Vagina (tissue), 2 donors: Measurements from ENCODE around the gene AFF3. TPM values are rescaled to one million over a fixed set of nuclear protein-coding genes. Genes with fewer than 3 reads are reported as not detected.

Experiments
- DNase-seq, 2 donors: peaks; one replicate each; pipeline ENCODE4 v3.0.0-alpha.2; 2017; ENCODE audit errors: extremely low spot score in 2 of 2
- H3K27ac ChIP-seq: fragments of 200-600 bp; sonication (generic); one replicate; pipeline ENCODE4 v1.5.1; 2019
- H3K27me3 ChIP-seq: fragments of 200-600 bp; sonication (generic); one replicate; pipeline ENCODE4 v1.5.1; 2019
- H3K36me3 ChIP-seq, 2 donors: fragments of 200-600 bp; sonication (generic); one replicate each; pipeline ENCODE4 v1.5.1; 2017 to 2019
- H3K4me1 ChIP-seq: fragments of 200-600 bp; sonication (generic); one replicate; pipeline ENCODE4 v1.5.1; 2019
- H3K4me3 ChIP-seq, 2 donors: fragments of 200-600 bp; sonication (generic); 1 replicate in 1 of 2; 2 replicates in 1 of 2; pipeline ENCODE4 v1.5.1; 2016 to 2019
- H3K9me3 ChIP-seq: fragments of 200-600 bp; sonication (generic); one replicate; pipeline ENCODE4 v1.5.1; 2019
- CTCF ChIP-seq, 3 experiments: fragments of 450-650 bp in 2 of 3; fragments of 200-600 bp in 1 of 3; sonication (generic) in 1 of 3; IDR thresholded peaks; one replicate each; pipeline ENCODE4 v1.5.1; 2017 to 2019; ENCODE audit warnings: antibody characterized with exemption in 3 of 3, mild to moderate bottlenecking in 2 of 3, moderate library complexity in 2 of 3
- POLR2A ChIP-seq, 2 donors: fragments of 450-650 bp; IDR thresholded peaks; one replicate each; pipeline ENCODE4 v1.6.1; 2017; ENCODE audit warnings: antibody characterized with exemption in 2 of 2, mild to moderate bottlenecking in 2 of 2, moderate library complexity in 2 of 2
- POLR2AphosphoS5 ChIP-seq, 2 donors: sonication (generic); formaldehyde crosslinking; IDR thresholded peaks; one replicate each; pipeline ENCODE4 v1.9.0; 2017; ENCODE audit warnings: antibody characterized with exemption in 2 of 2, mild to moderate bottlenecking in 2 of 2, low read depth in 1 of 2; ENCODE audit not compliant: insufficient read depth in 1 of 2
- intact Hi-C: fragments of 100-400 bp; cut with DNase I; formaldehyde crosslinking; loops from one replicate; pipeline ENCODE4 v1.15.1; 2023
- total RNA-seq: library from RNA; depleted of rRNA; stranded (reverse); fragments of >200 nt; gene quantifications from one replicate; pipeline ENCODE4 v1.2.3, GENCODE V29; 2016

The AFF3 gene
- total RNA-seq, 1 donor from 2014 or later = 7.6 TPM

GRCh38 chr2:99621774-99622173, 520.6 kb downstream of the AFF3 start:
- no peaks in the 10 kb centered on the region for H3K36me3 ChIP-seq
- TF ChIP-seq POLR2A (IDR thresholded peaks at IDR 0.05) = no peak
- TF ChIP-seq CTCF (IDR thresholded peaks at IDR 0.05) = no peak
- no peak for TF ChIP-seq POLR2AphosphoS5 (IDR thresholded peaks at IDR 0.05; ENCODE audit: insufficient read depth in 1 of 2, low read depth in 1 of 2)
- no peak for DNase-seq
- H3K9me3 ChIP-seq = no peaks in the 10 kb centered on the region
- H3K27ac ChIP-seq = peak overlapping the region; percentile 7
- no peaks in the 10 kb centered on the region for H3K27me3 ChIP-seq
- peaks cover 15% of the 10 kb centered on the region for H3K4me1 ChIP-seq
- H3K4me3 ChIP-seq = no peak overlapping the region
- intact Hi-C loops = no loop called here

- H3K27ac ChIP-seq = no peak overlapping the region
- no peaks in the 10 kb centered on the region for H3K36me3 ChIP-seq
- H3K9me3 ChIP-seq = no peaks in the 10 kb centered on the region
- no peak for DNase-seq
- intact Hi-C loops = no loop called here
- no peak overlapping the region for H3K4me3 ChIP-seq
- no peaks in the 10 kb centered on the region for H3K27me3 ChIP-seq
- TF ChIP-seq POLR2AphosphoS5 (IDR thresholded peaks at IDR 0.05; ENCODE audit: insufficient read depth in 1 of 2, low read depth in 1 of 2) (peak in 1 of 2 donors; percentile 20), CTCF (IDR thresholded peaks at IDR 0.05) (no peak), POLR2A (IDR thresholded peaks at IDR 0.05) (no peak)
- H3K4me1 ChIP-seq = peaks cover 15% of the 10 kb centered on the region
These were observed 521.3 kb downstream of the AFF3 start for GRCh38 chr2:99621106-99621505.

GRCh38 chr2:99619151-99619550, 523.2 kb downstream of the AFF3 start:
- Histone ChIP-seq H3K4me3 (no peak overlapping the region), H3K4me1 (peaks cover 21% of the 10 kb centered on the region), H3K27me3 (no peaks in the 10 kb centered on the region), H3K36me3 (no peaks in the 10 kb centered on the region), H3K27ac (no peak overlapping the region), H3K9me3 (no peaks in the 10 kb centered on the region)
- intact Hi-C loops = no loop called here
- TF ChIP-seq CTCF (IDR thresholded peaks at IDR 0.05) (no peak), POLR2AphosphoS5 (IDR thresholded peaks at IDR 0.05; ENCODE audit: insufficient read depth in 1 of 2, low read depth in 1 of 2) (no peak), POLR2A (IDR thresholded peaks at IDR 0.05) (no peak)
- no peak for DNase-seq

- Histone ChIP-seq H3K36me3 (no peaks in the 10 kb centered on the region), H3K27ac (no peak overlapping the region), H3K27me3 (no peaks in the 10 kb centered on the region), H3K4me1 (peaks cover 21% of the 10 kb centered on the region), H3K4me3 (no peak overlapping the region), H3K9me3 (no peaks in the 10 kb centered on the region)
- no peak for DNase-seq
- TF ChIP-seq POLR2AphosphoS5 (IDR thresholded peaks at IDR 0.05; ENCODE audit: insufficient read depth in 1 of 2, low read depth in 1 of 2) (no peak), CTCF (IDR thresholded peaks at IDR 0.05) (no peak), POLR2A (IDR thresholded peaks at IDR 0.05) (no peak)
- intact Hi-C loops = no loop called here
These were observed 523.8 kb downstream of the AFF3 start for GRCh38 chr2:99618579-99619097.

GRCh38 chr2:99617811-99618210, 524.6 kb downstream of the AFF3 start:
- Histone ChIP-seq H3K4me3 (no peak overlapping the region), H3K4me1 (peaks cover 21% of the 10 kb centered on the region), H3K27me3 (no peaks in the 10 kb centered on the region), H3K36me3 (no peaks in the 10 kb centered on the region), H3K27ac (no peak overlapping the region), H3K9me3 (no peaks in the 10 kb centered on the region)
- no peak for TF ChIP-seq POLR2AphosphoS5 (IDR thresholded peaks at IDR 0.05; ENCODE audit: insufficient read depth in 1 of 2, low read depth in 1 of 2)
- TF ChIP-seq CTCF (IDR thresholded peaks at IDR 0.05) = no peak
- TF ChIP-seq POLR2A (IDR thresholded peaks at IDR 0.05) = no peak
- DNase-seq = no peak
- intact Hi-C loops = no loop called here
